Neural cell (in vitro differentiated cells): ENCODE measurements around the gene DNAH17.

ENCODE experiments used
- CTCF ChIP-seq: fragments of 450-650 bp; IDR thresholded peaks from 2 replicates; pipeline ENCODE4 v1.5.1; 2014; ENCODE audit warnings: antibody characterized with exemption, mild to moderate bottlenecking, moderate library complexity; ENCODE audit not compliant: poor library complexity, severe bottlenecking
- EP300 ChIP-seq: fragments of 450-650 bp; conservative IDR thresholded peaks from 2 replicates; pipeline ENCODE4 v1.6.1; 2014; ENCODE audit warnings: antibody characterized with exemption, mild to moderate bottlenecking, moderate library complexity; ENCODE audit not compliant: poor library complexity, severe bottlenecking
- EZH2 ChIP-seq: fragments of 200-600, 300-800 bp; shearing (Covaris generic), sonication (generic); IDR thresholded peaks from 2 replicates; pipeline ENCODE4 v1.6.1; 2014; ENCODE audit warnings: antibody characterized with exemption, low read length, borderline replicate concordance, mild to moderate bottlenecking; ENCODE audit not compliant: insufficient read depth, poor library complexity, severe bottlenecking
- MXI1 ChIP-seq: fragments of 450-650 bp; conservative IDR thresholded peaks from 2 replicates; pipeline ENCODE4 v1.6.1; 2014; ENCODE audit warnings: antibody characterized with exemption, mild to moderate bottlenecking; ENCODE audit not compliant: poor library complexity, severe bottlenecking
- SMC3 ChIP-seq: fragments of 450-650 bp; conservative IDR thresholded peaks from 2 replicates; pipeline ENCODE4 v1.6.1; 2014; ENCODE audit warnings: antibody characterized with exemption, mild to moderate bottlenecking, moderate library complexity; ENCODE audit not compliant: poor library complexity

- no peak for TF ChIP-seq EZH2
- no peak for TF ChIP-seq SMC3
- no peak for TF ChIP-seq MXI1
- no peak for TF ChIP-seq CTCF
- TF ChIP-seq EP300: no peak
Measured at GRCh38 chr17:78401246-78401645, 175.9 kb downstream of the DNAH17 start.
